Measurements from ENCODE around the gene RBBP4. TPM values are rescaled to one million over a fixed set of nuclear protein-coding genes. Genes with fewer than 3 reads are reported as not detected.
A peak's percentile ranks its signal among the peaks of the same experiment; 100 is the strongest.

Gene RBBP4
- total RNA-seq, 1 experiment from 2014 or later, result 242 TPM

DNA sequence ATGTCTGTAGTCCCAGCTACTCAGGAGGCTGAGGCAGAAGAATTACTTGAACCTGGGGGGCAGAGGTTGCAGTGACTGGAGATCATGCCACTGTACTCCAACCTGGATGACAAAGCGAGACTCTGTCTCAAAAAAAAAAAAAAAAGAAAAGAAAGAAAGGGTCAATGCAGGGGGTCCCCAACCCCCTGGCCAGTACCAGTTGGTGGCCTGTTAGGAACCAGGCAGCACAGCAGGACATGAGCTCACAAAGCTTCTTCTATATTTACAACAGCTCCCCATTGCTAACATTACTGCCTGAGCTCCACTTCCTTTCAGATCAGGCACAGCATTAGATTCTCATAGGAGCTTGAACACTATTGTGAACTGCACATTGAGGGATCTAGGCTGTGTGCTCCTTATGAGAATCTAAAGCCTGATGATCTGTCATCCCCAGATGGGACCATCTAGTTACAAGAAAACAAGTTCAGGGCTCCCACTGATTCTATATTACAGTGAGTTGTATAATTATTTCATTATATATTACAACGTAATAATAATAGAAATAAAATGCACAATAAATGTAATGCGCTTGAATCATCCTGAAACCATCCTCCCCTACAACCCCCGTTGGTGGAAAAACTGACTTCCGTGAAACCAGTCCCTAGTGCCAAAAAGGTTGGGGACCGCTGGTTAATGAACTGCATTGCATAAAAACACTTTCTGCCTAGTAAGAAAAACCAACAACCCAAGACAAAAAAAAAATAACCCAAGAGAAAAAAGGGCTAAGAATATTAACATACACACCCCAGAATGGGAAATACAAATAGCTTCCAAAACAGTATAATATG is 3.5 kb upstream of the RBBP4 start:
- no peaks in the 10 kb centered on the region for H3K27me3 Mint-ChIP-seq (ENCODE audit: unreplicated experiment)
- no TSS peak for BruUV-seq (replicated peaks)
- no peaks in the 10 kb centered on the region for H3K9me3 Mint-ChIP-seq (ENCODE audit: low read depth, unreplicated experiment)
- TF ChIP-seq, protein P1, sequence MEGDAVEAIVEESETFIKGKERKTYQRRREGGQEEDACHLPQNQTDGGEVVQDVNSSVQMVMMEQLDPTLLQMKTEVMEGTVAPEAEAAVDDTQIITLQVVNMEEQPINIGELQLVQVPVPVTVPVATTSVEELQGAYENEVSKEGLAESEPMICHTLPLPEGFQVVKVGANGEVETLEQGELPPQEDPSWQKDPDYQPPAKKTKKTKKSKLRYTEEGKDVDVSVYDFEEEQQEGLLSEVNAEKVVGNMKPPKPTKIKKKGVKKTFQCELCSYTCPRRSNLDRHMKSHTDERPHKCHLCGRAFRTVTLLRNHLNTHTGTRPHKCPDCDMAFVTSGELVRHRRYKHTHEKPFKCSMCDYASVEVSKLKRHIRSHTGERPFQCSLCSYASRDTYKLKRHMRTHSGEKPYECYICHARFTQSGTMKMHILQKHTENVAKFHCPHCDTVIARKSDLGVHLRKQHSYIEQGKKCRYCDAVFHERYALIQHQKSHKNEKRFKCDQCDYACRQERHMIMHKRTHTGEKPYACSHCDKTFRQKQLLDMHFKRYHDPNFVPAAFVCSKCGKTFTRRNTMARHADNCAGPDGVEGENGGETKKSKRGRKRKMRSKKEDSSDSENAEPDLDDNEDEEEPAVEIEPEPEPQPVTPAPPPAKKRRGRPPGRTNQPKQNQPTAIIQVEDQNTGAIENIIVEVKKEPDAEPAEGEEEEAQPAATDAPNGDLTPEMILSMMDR (IDR thresholded peaks at IDR 0.05; ENCODE audit: unreplicated experiment), result no peak
- CTCF ChIA-PET, result interaction anchor here (0.6 kb wide), 1 partner anchor 20 kb away, joined by 3 read pairs; no protein-coding TSS in a partner anchor
- no peaks in the 10 kb centered on the region for H3K4me1 Mint-ChIP-seq (ENCODE audit: low read depth, unreplicated experiment)
- no peak overlapping the region for H3K27ac Mint-ChIP-seq (ENCODE audit: unreplicated experiment)
- peaks cover 40% of the 10 kb centered on the region for H3K36me3 Mint-ChIP-seq (ENCODE audit: insufficient read depth, unreplicated experiment)
- no peak overlapping the region for H3K4me3 Mint-ChIP-seq (ENCODE audit: low read depth, unreplicated experiment)
- no peak for DNase-seq
- intact Hi-C loops (cut with micrococcal nuclease; ENCODE audit: unreplicated experiment), result no loop called here

DNA sequence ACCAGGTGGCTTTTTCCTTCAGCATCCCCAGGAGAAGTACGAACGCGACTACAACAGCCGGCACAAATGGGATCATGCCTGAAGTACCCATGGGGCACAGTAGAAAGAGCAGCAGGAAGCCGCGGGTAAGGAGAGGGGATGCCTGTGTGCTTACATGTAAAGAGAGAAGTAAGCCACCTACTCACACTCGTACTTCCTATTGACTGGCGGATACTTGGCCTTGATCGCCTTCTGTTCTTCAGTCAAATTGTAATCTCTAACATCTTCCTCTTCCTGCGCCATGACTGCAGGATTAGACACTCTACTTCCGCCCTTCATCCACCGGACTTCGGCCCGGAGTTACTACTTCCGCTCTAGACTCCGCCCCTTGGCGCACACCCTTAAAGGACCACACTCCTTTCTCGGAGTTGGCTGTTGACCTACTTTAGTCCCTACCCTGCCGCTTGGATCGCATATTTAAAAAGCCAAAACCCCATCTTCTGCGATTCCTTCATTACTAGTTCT is 708 bp upstream of the RBBP4 start, which contains the start of gene ZBTB8OS:
Gene ZBTB8OS (minus strand): TSS at position 303 of the 504 bp plus-strand sequence. CDS start 21 bp downstream, at position 282.
- no peaks in the 10 kb centered on the region for H3K27me3 Mint-ChIP-seq (ENCODE audit: unreplicated experiment)
- H3K27ac Mint-ChIP-seq (ENCODE audit: unreplicated experiment), result peak within 1 kb of the TSS; percentile 100
- peak within 1 kb of the TSS; percentile 94 for H3K4me3 Mint-ChIP-seq (ENCODE audit: low read depth, unreplicated experiment)
- peaks cover 3% of the 10 kb centered on the region for H3K4me1 Mint-ChIP-seq (ENCODE audit: low read depth, unreplicated experiment)
- intact Hi-C loops (cut with micrococcal nuclease; ENCODE audit: unreplicated experiment), result no loop called here
- DNase-seq, result peak; percentile 88
- no peaks in the 10 kb centered on the region for H3K9me3 Mint-ChIP-seq (ENCODE audit: low read depth, unreplicated experiment)
- CTCF ChIA-PET, result interaction anchor here (0.5 to 1.6 kb wide), 4 partner anchors 62 to 202 kb away, joined by 3 to 8 read pairs (median 4); no protein-coding TSS in a partner anchor
- peaks cover 57% of the 10 kb centered on the region for H3K36me3 Mint-ChIP-seq (ENCODE audit: insufficient read depth, unreplicated experiment)
- BruUV-seq (replicated peaks), result no TSS peak
- TF ChIP-seq, protein P1 (IDR thresholded peaks at IDR 0.05; ENCODE audit: unreplicated experiment), result no peak

DNA sequence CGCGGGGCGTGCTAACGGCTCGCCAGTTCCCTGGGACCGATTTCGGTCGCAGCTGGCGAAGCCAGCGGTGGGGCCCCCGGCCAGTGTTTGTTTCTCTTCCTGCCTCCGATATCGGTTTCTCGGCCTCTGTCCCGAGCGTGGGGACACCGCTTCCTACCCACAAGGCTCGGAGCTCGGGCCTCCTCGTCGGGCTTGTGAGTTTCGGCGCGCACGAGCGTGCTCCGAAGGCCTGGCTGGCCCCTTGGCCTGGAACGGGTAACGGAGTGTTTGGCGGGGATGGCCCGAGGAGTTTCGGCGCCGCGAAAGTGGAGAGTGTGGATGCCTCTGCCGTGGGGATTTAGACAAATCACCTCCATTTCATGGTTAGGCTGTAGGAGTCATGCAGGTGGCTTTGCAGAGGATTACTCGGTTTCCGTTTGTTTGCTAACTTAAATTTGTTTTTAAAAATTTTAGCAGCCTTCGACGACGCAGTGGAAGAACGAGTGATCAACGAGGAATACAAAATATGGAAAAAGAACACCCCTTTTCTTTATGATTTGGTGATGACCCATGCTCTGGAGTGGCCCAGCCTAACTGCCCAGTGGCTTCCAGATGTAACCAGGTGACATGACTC is 559 bp downstream of the RBBP4 start:
- intact Hi-C loops (cut with micrococcal nuclease; ENCODE audit: unreplicated experiment), result no loop called here
- Mint-ChIP-seq H3K4me3 (ENCODE audit: low read depth, unreplicated experiment) (peak overlapping the region; percentile 94), H3K27ac (ENCODE audit: unreplicated experiment) (peak overlapping the region; percentile 100), H3K9me3 (ENCODE audit: low read depth, unreplicated experiment) (no peaks in the 10 kb centered on the region), H3K36me3 (ENCODE audit: insufficient read depth, unreplicated experiment) (peaks cover 68% of the 10 kb centered on the region), H3K27me3 (ENCODE audit: unreplicated experiment) (no peaks in the 10 kb centered on the region), H3K4me1 (ENCODE audit: low read depth, unreplicated experiment) (peaks cover 9% of the 10 kb centered on the region)
- TF ChIP-seq, protein P1 (IDR thresholded peaks at IDR 0.05; ENCODE audit: unreplicated experiment), result no peak
- DNase-seq, result no peak
- BruUV-seq (replicated peaks), result no TSS peak
- CTCF ChIA-PET, result interaction anchor here (1.2 to 1.6 kb wide), 3 partner anchors 61 to 203 kb away, joined by 3 to 8 read pairs (median 5); no protein-coding TSS in a partner anchor

DNA sequence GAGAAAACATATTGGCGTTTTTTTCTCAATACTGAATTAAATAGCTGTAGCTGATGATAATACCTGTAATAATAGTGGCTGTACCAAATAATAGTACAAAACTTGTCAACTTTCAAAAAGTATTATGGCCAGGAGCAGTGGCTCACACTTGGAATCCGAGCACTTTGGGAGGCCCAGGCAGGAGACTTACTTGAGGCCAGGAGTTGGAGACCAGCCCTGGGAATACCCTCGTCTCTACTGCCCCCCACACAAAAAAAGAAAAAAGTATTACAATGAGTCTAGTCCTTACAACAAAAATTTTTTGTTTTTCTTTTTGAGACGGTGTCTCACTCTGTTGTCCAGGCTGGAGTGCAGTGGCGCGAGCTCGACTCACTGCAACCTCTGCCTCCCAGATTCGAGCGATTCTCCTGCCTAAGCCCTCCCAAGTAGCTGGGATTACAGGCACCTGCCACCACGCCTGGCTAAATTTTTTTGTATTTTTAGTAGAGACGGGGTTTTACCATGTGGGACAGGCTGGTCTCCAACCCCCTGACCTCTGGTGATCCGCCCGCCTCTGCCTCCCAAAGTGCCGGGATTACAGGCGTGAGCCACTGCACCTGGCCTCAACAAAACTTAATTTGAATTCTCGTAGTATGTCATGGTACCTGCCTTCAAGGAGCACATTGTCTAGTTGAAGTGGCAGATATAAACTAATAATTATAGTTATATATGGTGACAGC is 1.4 kb downstream of the RBBP4 start:
- peak overlapping the region; percentile 100 for H3K27ac Mint-ChIP-seq (ENCODE audit: unreplicated experiment)

More for the DNA sequence above, 1.4 kb downstream of the RBBP4 start:
- BruUV-seq (replicated peaks), result no TSS peak
- intact Hi-C loops (cut with micrococcal nuclease; ENCODE audit: unreplicated experiment), result no loop called here
- CTCF ChIA-PET, result no interaction called here
- H3K9me3 Mint-ChIP-seq (ENCODE audit: low read depth, unreplicated experiment), result no peaks in the 10 kb centered on the region
- H3K27me3 Mint-ChIP-seq (ENCODE audit: unreplicated experiment), result no peaks in the 10 kb centered on the region
- peaks cover 76% of the 10 kb centered on the region for H3K36me3 Mint-ChIP-seq (ENCODE audit: insufficient read depth, unreplicated experiment)
- H3K4me1 Mint-ChIP-seq (ENCODE audit: low read depth, unreplicated experiment), result peaks cover 9% of the 10 kb centered on the region
- DNase-seq, result no peak
- TF ChIP-seq, protein P1 (IDR thresholded peaks at IDR 0.05; ENCODE audit: unreplicated experiment), result no peak
- H3K4me3 Mint-ChIP-seq (ENCODE audit: low read depth, unreplicated experiment), result peak overlapping the region; percentile 94
